Left lung (tissue), 10 donors: ENCODE measurements around the gene ACTN2. TPM values are rescaled to one million over a fixed set of nuclear protein-coding genes. Genes with fewer than 3 reads are reported as not detected.

Experiments used
- ATAC-seq: fragments of 200-7000 bp; cut with Tn5 transposase; one replicate; pipeline ENCODE4 v1.9.1; 2020; ENCODE audit warnings: moderate library complexity
- DNase-seq, 4 donors: peaks; one replicate each; pipeline ENCODE4 v3.0.0-alpha.2; 2013 to 2020
- H3K27ac ChIP-seq, 2 donors: fragments of 200-600 bp; sonication (generic) in 1 of 2; one replicate each; pipeline versions ENCODE4 v1.5.0 to v1.8.0; 2020 to 2021
- H3K27me3 ChIP-seq, 2 donors: fragments of 200-600 bp; sonication (generic) in 1 of 2; one replicate each; pipeline versions ENCODE4 v1.5.0 to v1.8.0; 2020 to 2021
- H3K36me3 ChIP-seq, 2 donors: fragments of 200-600 bp; sonication (generic) in 1 of 2; one replicate each; pipeline versions ENCODE4 v1.5.0 to v1.8.0; 2020 to 2021
- H3K4me1 ChIP-seq, 2 donors: fragments of 200-600 bp; one replicate each; pipeline ENCODE4 v1.8.0; 2021
- H3K4me3 ChIP-seq, 2 donors: fragments of 200-600 bp; sonication (generic) in 1 of 2; one replicate each; pipeline versions ENCODE4 v1.5.0 to v1.8.0; 2020 to 2021; ENCODE audit warnings: mild to moderate bottlenecking in 1 of 2
- H3K9me3 ChIP-seq, 2 donors: fragments of 200-600 bp; sonication (generic) in 1 of 2; one replicate each; pipeline versions ENCODE4 v1.5.0 to v1.8.0; 2020 to 2021
- intact Hi-C, 2 donors: fragments of 100-400 bp; cut with DNase I; formaldehyde crosslinking; loops; one replicate each; pipeline versions ENCODE4 v1.11.2 to v1.14.2; 2022
- polyA plus RNA-seq, 6 donors: library from polyadenylated mRNA; unstranded; fragments of 120-200 nt; gene quantifications; one replicate each; pipeline ENCODE4 v1.2.1, GENCODE V29; 2013; ENCODE audit not compliant: insufficient read length in 6 of 6
- total RNA-seq, 2 donors: library from RNA; stranded (reverse); fragmentation: NEBNext Ultra II Directional; extraction: Animal tissue kit (Norgen Biotek cat#: 25700); gene quantifications; one replicate each; pipeline ENCODE4 v1.2.1, GENCODE V29; 2021
- TF ChIP-seq, protein P1 (sequence below), 2 donors: fragments of 200-600 bp; sonication (generic) in 1 of 2; IDR thresholded peaks; one replicate each; pipeline versions ENCODE4 v1.5.0 to v1.8.0; 2021; ENCODE audit warnings: antibody characterized with exemption in 2 of 2
- donor health status: DM: no; HTN: yes; CAD: no.
- donor health status: DM: no; HTN: no; CAD: no.

Gene ACTN2
- total and polyA plus RNA-seq, 8 donors = 1.3 to 4.0 (median 2.5) TPM

DNA sequence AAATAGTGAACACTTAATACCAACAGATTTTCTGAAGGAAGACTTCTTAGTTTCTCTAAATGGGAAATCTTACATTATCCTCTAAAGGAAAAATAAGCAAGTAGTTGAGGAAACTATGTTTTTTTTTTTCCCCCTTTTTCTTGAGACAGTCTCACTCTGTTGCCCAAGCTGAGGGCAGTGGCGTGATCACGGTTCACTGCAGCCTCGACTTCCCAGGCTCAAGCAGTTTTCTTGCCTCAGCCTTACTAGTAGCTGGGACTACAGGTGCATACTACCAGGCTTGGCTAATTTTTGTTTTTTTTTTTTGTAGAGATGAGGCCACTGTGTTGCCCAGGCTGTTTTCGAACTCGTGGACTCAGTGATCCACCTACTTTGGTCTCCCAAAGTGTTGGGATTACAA lies 112.7 kb downstream of the ACTN2 start:
- H3K36me3 ChIP-seq = peaks cover 0 to 6% of the 10 kb centered on the region in 2 donors
- H3K4me1 ChIP-seq = peaks cover 9 to 31% of the 10 kb centered on the region in 2 donors
- no peaks in the 10 kb centered on the region for H3K27me3 ChIP-seq
- no peaks in the 10 kb centered on the region for H3K9me3 ChIP-seq
- ATAC-seq (no peak), DNase-seq (no peak)
- TF ChIP-seq, protein P1, sequence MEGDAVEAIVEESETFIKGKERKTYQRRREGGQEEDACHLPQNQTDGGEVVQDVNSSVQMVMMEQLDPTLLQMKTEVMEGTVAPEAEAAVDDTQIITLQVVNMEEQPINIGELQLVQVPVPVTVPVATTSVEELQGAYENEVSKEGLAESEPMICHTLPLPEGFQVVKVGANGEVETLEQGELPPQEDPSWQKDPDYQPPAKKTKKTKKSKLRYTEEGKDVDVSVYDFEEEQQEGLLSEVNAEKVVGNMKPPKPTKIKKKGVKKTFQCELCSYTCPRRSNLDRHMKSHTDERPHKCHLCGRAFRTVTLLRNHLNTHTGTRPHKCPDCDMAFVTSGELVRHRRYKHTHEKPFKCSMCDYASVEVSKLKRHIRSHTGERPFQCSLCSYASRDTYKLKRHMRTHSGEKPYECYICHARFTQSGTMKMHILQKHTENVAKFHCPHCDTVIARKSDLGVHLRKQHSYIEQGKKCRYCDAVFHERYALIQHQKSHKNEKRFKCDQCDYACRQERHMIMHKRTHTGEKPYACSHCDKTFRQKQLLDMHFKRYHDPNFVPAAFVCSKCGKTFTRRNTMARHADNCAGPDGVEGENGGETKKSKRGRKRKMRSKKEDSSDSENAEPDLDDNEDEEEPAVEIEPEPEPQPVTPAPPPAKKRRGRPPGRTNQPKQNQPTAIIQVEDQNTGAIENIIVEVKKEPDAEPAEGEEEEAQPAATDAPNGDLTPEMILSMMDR (IDR thresholded peaks at IDR 0.05) = no peak
- no peak overlapping the region for H3K27ac ChIP-seq
- H3K4me3 ChIP-seq = no peak overlapping the region
- intact Hi-C loops = no loop called here

GRCh38 chr1:236800002-236800620 lies 113.8 kb downstream of the ACTN2 start:
- no peaks in the 10 kb centered on the region for H3K9me3 ChIP-seq
- H3K27me3 ChIP-seq = no peaks in the 10 kb centered on the region
- TF ChIP-seq, protein P1 (IDR thresholded peaks at IDR 0.05) = no peak
- peaks cover 0 to 9% of the 10 kb centered on the region in 2 donors for H3K36me3 ChIP-seq
- intact Hi-C loops = no loop called here
- H3K27ac ChIP-seq = no peak overlapping the region
- ATAC-seq = no peak
- no peak for DNase-seq
- peaks cover 4 to 28% of the 10 kb centered on the region in 2 donors for H3K4me1 ChIP-seq
- H3K4me3 ChIP-seq = no peak overlapping the region

- intact Hi-C loops = no loop called here
- Histone ChIP-seq H3K36me3 (peaks cover 0 to 14% of the 10 kb centered on the region in 2 donors), H3K4me3 (no peak overlapping the region), H3K4me1 (peaks cover 4 to 28% of the 10 kb centered on the region in 2 donors), H3K9me3 (no peaks in the 10 kb centered on the region), H3K27ac (no peak overlapping the region), H3K27me3 (no peaks in the 10 kb centered on the region)
- no peak for DNase-seq
- no peak for ATAC-seq
- TF ChIP-seq, protein P1 (IDR thresholded peaks at IDR 0.05) = no peak
Measured at GRCh38 chr1:236800623-236801022, 114.3 kb downstream of the ACTN2 start.

GRCh38 chr1:236802264-236802663 lies 116.0 kb downstream of the ACTN2 start:
- intact Hi-C loops = no loop called here
- peaks cover 0 to 14% of the 10 kb centered on the region in 2 donors for H3K36me3 ChIP-seq
- H3K27ac ChIP-seq = no peak overlapping the region
- H3K4me1 ChIP-seq = peaks cover 0 to 13% of the 10 kb centered on the region in 2 donors
- H3K27me3 ChIP-seq = no peaks in the 10 kb centered on the region
- no peak overlapping the region for H3K4me3 ChIP-seq
- H3K9me3 ChIP-seq = no peaks in the 10 kb centered on the region
- ATAC-seq (no peak), DNase-seq (no peak)
- TF ChIP-seq, protein P1 (IDR thresholded peaks at IDR 0.05) = no peak

DNA sequence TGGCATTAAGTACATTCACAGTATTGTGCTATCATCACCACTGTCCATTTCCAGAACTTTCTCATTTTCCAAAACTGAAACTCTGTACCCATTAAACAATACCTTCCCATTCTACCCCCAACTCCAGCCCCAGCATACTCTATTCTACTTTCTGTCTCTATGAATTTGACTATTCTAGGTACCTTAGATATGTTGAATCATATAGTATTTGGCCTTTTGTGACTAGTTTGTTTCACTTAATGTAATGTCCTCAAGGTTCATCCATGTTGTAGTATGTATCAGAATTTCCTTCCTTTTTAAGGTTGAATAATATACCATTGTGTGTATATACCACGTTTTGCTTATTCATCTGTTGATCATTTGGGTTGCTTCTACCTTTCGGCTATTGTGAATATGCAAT lies 120.3 kb downstream of the ACTN2 start:
- H3K27ac ChIP-seq = no peak overlapping the region
- H3K4me3 ChIP-seq = no peak overlapping the region
- H3K27me3 ChIP-seq = no peaks in the 10 kb centered on the region
- TF ChIP-seq, protein P1 (IDR thresholded peaks at IDR 0.05) = no peak
- intact Hi-C loops = no loop called here
- peaks cover 0 to 45% of the 10 kb centered on the region in 2 donors for H3K36me3 ChIP-seq
- H3K9me3 ChIP-seq = no peaks in the 10 kb centered on the region
- H3K4me1 ChIP-seq = peaks cover 0 to 13% of the 10 kb centered on the region in 2 donors
- DNase-seq = no peak
- no peak for ATAC-seq
